Measurements from ENCODE around the gene TSPAN13. TPM values are rescaled to one million over a fixed set of nuclear protein-coding genes. Genes with fewer than 3 reads are reported as not detected.

Gene TSPAN13
- total and polyA plus RNA-seq, 2 donors (not counting 1 experiment from before 2014, with no cell fraction given) = 23.0 to 26.2 TPM

DNA sequence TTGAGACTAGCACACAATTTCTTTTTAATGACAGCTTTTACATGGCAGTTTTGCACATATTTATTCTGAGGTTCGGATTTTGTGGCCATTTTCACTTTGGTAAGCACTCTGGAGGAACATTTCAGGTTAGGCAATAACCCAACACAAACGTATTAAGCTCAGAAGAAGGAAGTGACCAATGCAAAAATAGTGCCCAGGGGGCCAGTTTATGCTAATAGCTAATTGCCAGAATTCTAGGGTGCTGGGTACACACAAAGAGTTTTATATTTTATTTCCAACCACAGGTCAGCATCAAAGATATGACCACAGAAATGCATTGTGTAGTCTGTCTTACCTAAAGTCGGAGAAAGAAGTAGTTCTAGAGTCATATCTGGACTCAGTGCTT lies 59.7 kb downstream of the TSPAN13 start:
- no peaks in the 10 kb centered on the region for H3K36me3 ChIP-seq (replicated peaks in 1 of 2; ENCODE audit: control extremely low read depth in 1 of 2, control insufficient read depth in 1 of 2, extremely low read depth in 1 of 2, insufficient read depth in 2 of 2, low read length in 1 of 2)
- no peak overlapping the region for H3K4me3 ChIP-seq (ENCODE audit: control extremely low read depth in 1 of 5, extremely low read depth in 1 of 5, insufficient read depth in 1 of 5, low read depth in 2 of 5, low read length in 4 of 5)
- intact Hi-C loops (cut with micrococcal nuclease) = no loop called here
- DNase-seq (no peak), ATAC-seq (ENCODE audit: low read depth) (no peak)
- no peaks in the 10 kb centered on the region for H3K9me3 ChIP-seq (ENCODE audit: control extremely low read depth in 1 of 3, control insufficient read depth in 2 of 3, insufficient read depth in 1 of 3, low read length in 2 of 3)
- H3K27ac Mint-ChIP-seq = no peak overlapping the region
- no peaks in the 10 kb centered on the region for H3K79me2 ChIP-seq (ENCODE audit: control insufficient read depth, insufficient read depth, low read length)
- H3K27me3 ChIP-seq (replicated peaks in 1 of 4; ENCODE audit: control extremely low read depth in 1 of 4, control insufficient read depth in 3 of 4, insufficient read depth in 4 of 4, low read length in 3 of 4) = no peaks in the 10 kb centered on the region
- no peak overlapping the region for H3K9ac ChIP-seq (ENCODE audit: low read length)
- ChIA-PET POLR2A (no interaction called here), CTCF (interaction anchor here (0.7 kb wide), 1 partner anchor 118 kb away, joined by 3 read pairs; no protein-coding TSS in a partner anchor)
- H3K27me3 Mint-ChIP-seq = no peaks in the 10 kb centered on the region
- peaks cover 20% of the 10 kb centered on the region for H3K4me1 Mint-ChIP-seq
- H3K4me2 ChIP-seq (replicated peaks; ENCODE audit: low read depth, low read length, poor library complexity, severe bottlenecking) = no peak overlapping the region
- no peak overlapping the region for H2AFZ ChIP-seq (ENCODE audit: insufficient read depth, low read depth, low read length, poor library complexity, severe bottlenecking)
- TF ChIP-seq EZH2 (IDR thresholded peaks at IDR 0.05; ENCODE audit: borderline replicate concordance, insufficient read depth, low read depth, low read length, poor library complexity, severe bottlenecking) = no peak
- TF ChIP-seq, protein P1, sequence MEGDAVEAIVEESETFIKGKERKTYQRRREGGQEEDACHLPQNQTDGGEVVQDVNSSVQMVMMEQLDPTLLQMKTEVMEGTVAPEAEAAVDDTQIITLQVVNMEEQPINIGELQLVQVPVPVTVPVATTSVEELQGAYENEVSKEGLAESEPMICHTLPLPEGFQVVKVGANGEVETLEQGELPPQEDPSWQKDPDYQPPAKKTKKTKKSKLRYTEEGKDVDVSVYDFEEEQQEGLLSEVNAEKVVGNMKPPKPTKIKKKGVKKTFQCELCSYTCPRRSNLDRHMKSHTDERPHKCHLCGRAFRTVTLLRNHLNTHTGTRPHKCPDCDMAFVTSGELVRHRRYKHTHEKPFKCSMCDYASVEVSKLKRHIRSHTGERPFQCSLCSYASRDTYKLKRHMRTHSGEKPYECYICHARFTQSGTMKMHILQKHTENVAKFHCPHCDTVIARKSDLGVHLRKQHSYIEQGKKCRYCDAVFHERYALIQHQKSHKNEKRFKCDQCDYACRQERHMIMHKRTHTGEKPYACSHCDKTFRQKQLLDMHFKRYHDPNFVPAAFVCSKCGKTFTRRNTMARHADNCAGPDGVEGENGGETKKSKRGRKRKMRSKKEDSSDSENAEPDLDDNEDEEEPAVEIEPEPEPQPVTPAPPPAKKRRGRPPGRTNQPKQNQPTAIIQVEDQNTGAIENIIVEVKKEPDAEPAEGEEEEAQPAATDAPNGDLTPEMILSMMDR (IDR thresholded peaks at IDR 0.05) = no peak
- 100% methylated on average over 1 of the region's 3 CpGs for WGBS (ENCODE audit: insufficient coverage)
- H3K9me3 Mint-ChIP-seq (ENCODE audit: insufficient read depth) = no peaks in the 10 kb centered on the region
- peaks cover 6 to 7% of the 10 kb centered on the region in 2 donors for H3K4me1 ChIP-seq (ENCODE audit: control insufficient read depth in 2 of 2, insufficient read depth in 2 of 2, low read length in 2 of 2)
- H4K20me1 ChIP-seq (ENCODE audit: control insufficient read depth, insufficient read depth, low read length, poor library complexity, severe bottlenecking) = no peaks in the 10 kb centered on the region
- H3K4me3 Mint-ChIP-seq = no peak overlapping the region
- no peak overlapping the region for H3K27ac ChIP-seq (ENCODE audit: low read length in 2 of 2)

DNA sequence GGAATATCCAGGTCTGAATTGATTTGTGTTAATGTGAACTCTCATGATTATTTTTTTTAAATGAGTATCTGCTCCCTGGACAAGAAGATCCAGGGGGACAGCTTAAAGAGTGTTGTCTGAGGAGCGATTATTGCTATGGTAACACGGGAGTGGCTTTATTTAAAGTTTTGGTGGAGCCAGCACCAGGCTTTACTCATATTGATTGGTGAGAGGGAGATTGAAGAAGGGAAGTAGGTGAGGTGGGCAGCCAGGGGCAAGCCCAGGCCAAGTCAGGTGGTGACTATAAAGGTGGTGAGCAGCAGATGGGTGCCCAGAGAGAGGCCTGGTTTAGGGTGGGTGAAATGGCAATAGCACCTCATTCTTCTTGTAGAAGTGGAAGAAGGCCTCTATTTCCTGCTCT lies 61.4 kb downstream of the TSPAN13 start:
- intact Hi-C loops (cut with micrococcal nuclease) = no loop called here
- Mint-ChIP-seq H3K4me3 (no peak overlapping the region), H3K27ac (no peak overlapping the region), H3K4me1 (peaks cover 20% of the 10 kb centered on the region), H3K9me3 (ENCODE audit: insufficient read depth) (no peaks in the 10 kb centered on the region), H3K27me3 (no peaks in the 10 kb centered on the region)
- Histone ChIP-seq H3K4me1 (ENCODE audit: control insufficient read depth in 2 of 2, insufficient read depth in 2 of 2, low read length in 2 of 2) (peaks cover 6 to 7% of the 10 kb centered on the region in 2 donors), H3K4me3 (ENCODE audit: control extremely low read depth in 1 of 5, extremely low read depth in 1 of 5, insufficient read depth in 1 of 5, low read depth in 2 of 5, low read length in 4 of 5) (no peak overlapping the region), H3K9me3 (ENCODE audit: control extremely low read depth in 1 of 3, control insufficient read depth in 2 of 3, insufficient read depth in 1 of 3, low read length in 2 of 3) (no peaks in the 10 kb centered on the region), H3K79me2 (ENCODE audit: control insufficient read depth, insufficient read depth, low read length) (no peaks in the 10 kb centered on the region), H4K20me1 (ENCODE audit: control insufficient read depth, insufficient read depth, low read length, poor library complexity, severe bottlenecking) (no peaks in the 10 kb centered on the region), H3K27me3 (replicated peaks in 1 of 4; ENCODE audit: control extremely low read depth in 1 of 4, control insufficient read depth in 3 of 4, insufficient read depth in 4 of 4, low read length in 3 of 4) (no peaks in the 10 kb centered on the region), H3K9ac (ENCODE audit: low read length) (no peak overlapping the region), H3K27ac (ENCODE audit: low read length in 2 of 2) (no peak overlapping the region), H3K4me2 (replicated peaks; ENCODE audit: low read depth, low read length, poor library complexity, severe bottlenecking) (no peak overlapping the region), H3K36me3 (replicated peaks in 1 of 2; ENCODE audit: control extremely low read depth in 1 of 2, control insufficient read depth in 1 of 2, extremely low read depth in 1 of 2, insufficient read depth in 2 of 2, low read length in 1 of 2) (no peaks in the 10 kb centered on the region), H2AFZ (ENCODE audit: insufficient read depth, low read depth, low read length, poor library complexity, severe bottlenecking) (no peak overlapping the region)
- DNase-seq = no peak
- POLR2A ChIA-PET = no interaction called here
- WGBS (ENCODE audit: insufficient coverage) = 100% methylated on average over 2 of the region's 2 CpGs
- TF ChIP-seq EZH2 (IDR thresholded peaks at IDR 0.05; ENCODE audit: borderline replicate concordance, insufficient read depth, low read depth, low read length, poor library complexity, severe bottlenecking) = no peak
- TF ChIP-seq, protein P1 (IDR thresholded peaks at IDR 0.05) = no peak
- CTCF ChIA-PET = no interaction called here
- no peak for ATAC-seq (ENCODE audit: low read depth)

All from B cell (primary cell).